Measurements from ENCODE around the gene PLCG1. TPM values are rescaled to one million over a fixed set of nuclear protein-coding genes. Genes with fewer than 3 reads are reported as not detected.

Gene PLCG1
- total RNA-seq, 1 experiment from 2014 or later = 68.8 TPM

- Histone ChIP-seq H3K36me3 (ENCODE audit: low read depth, low read length) (peaks cover 31% of the 10 kb centered on the region), H4K20me1 (ENCODE audit: low read length) (no peaks in the 10 kb centered on the region), H3F3A (ENCODE audit: low read length, unreplicated experiment) (no peaks in the 10 kb centered on the region), H3K4me2 (ENCODE audit: low read length) (no peak overlapping the region), H3K9ac (ENCODE audit: low read length) (no peak overlapping the region), H3K4me3 (ENCODE audit: low read length) (no peak overlapping the region), H3K27ac (ENCODE audit: low read length) (no peak overlapping the region), H3K9me3 (ENCODE audit: low read length) (no peaks in the 10 kb centered on the region), H3K4me1 (ENCODE audit: insufficient read depth, low read length) (peaks cover 8% of the 10 kb centered on the region), H2AFZ (ENCODE audit: low read length) (no peak overlapping the region), H3K9me2 (replicated peaks; ENCODE audit: low read length) (no peaks in the 10 kb centered on the region), H3K79me2 (ENCODE audit: low read length) (no peaks in the 10 kb centered on the region), H3K27me3 (ENCODE audit: low read length) (no peaks in the 10 kb centered on the region)
- ATAC-seq (no peak), DNase-seq (no peak)
- CTCF ChIA-PET = interaction anchor here (2.5 kb wide), 1 partner anchor 168 kb away, joined by 61 read pairs; the partner anchor contains the start of gene LPIN3
- intact Hi-C loops (cut with micrococcal nuclease) = no loop called here
- no TSS peak for BruUV-seq (replicated peaks)
- POLR2A ChIA-PET (ENCODE audit: unreplicated experiment) = no interaction called here
- TF ChIP-seq EZH2phosphoT487 (IDR thresholded peaks at IDR 0.05; ENCODE audit: borderline replicate concordance, low read length) (no peak), CTCF (conservative IDR thresholded peaks at IDR 0.05; ENCODE audit: low read depth, low read length) (no peak), EZH2 (IDR thresholded peaks at IDR 0.05; ENCODE audit: low read length, unreplicated experiment) (no peak)
Measured at GRCh38 chr20:41171736-41172295, 34.5 kb downstream of the PLCG1 start.

DNA sequence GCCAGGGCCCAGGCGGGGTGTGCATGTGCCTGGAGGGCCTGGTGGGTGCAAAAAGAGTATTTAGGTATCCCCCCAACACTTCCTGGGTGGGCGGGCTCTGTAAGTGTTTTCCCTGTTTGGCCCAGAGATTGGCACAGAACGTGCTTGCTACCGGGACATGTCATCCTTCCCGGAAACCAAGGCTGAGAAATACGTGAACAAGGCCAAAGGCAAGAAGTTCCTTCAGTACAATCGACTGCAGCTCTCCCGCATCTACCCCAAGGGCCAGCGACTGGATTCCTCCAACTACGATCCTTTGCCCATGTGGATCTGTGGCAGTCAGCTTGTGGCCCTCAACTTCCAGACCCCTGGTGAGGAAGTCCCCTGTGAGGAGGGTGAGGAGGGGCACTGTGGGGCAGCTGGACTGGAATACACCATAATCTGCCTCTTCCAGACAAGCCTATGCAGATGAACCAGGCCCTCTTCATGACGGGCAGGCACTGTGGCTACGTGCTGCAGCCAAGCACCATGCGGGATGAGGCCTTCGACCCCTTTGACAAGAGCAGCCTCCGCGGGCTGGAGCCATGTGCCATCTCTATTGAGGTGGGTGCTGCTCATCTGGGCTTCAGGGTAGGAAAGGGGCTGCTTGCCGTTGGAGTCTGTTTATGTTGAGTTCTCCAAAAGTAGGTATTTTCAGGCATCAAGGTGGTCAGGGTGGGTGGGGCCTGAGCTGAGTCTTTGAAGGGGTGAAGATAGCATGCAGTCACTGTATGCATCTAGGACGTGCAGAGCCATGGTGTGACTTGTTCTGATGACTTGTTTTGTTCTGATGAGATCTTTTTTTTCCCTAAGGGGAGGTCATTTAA lies 35.2 kb downstream of the PLCG1 start:
- BruUV-seq (replicated peaks) = no TSS peak
- Histone ChIP-seq H3K27me3 (ENCODE audit: low read length) (no peaks in the 10 kb centered on the region), H3F3A (ENCODE audit: low read length, unreplicated experiment) (no peaks in the 10 kb centered on the region), H3K4me2 (ENCODE audit: low read length) (no peak overlapping the region), H4K20me1 (ENCODE audit: low read length) (no peaks in the 10 kb centered on the region), H3K79me2 (ENCODE audit: low read length) (no peaks in the 10 kb centered on the region), H3K9ac (ENCODE audit: low read length) (no peak overlapping the region), H2AFZ (ENCODE audit: low read length) (no peak overlapping the region), H3K9me2 (replicated peaks; ENCODE audit: low read length) (no peaks in the 10 kb centered on the region), H3K9me3 (ENCODE audit: low read length) (no peaks in the 10 kb centered on the region), H3K27ac (ENCODE audit: low read length) (no peak overlapping the region), H3K36me3 (ENCODE audit: low read depth, low read length) (peaks cover 28% of the 10 kb centered on the region), H3K4me1 (ENCODE audit: insufficient read depth, low read length) (peaks cover 13% of the 10 kb centered on the region), H3K4me3 (ENCODE audit: low read length) (no peak overlapping the region)
- intact Hi-C loops (cut with micrococcal nuclease) = loop anchor here (1.0 kb wide), 2 partner anchors 60 to 168 kb away; partner anchors contain the start of gene LPIN3
- POLR2A ChIA-PET (ENCODE audit: unreplicated experiment) = no interaction called here
- CTCF ChIA-PET = interaction anchor here (0.6 to 2.5 kb wide), 6 partner anchors 37 to 218 kb away, joined by 3 to 61 read pairs (median 5); partner anchors contain the start of gene LPIN3
- no peak for DNase-seq
- no peak for TF ChIP-seq EZH2phosphoT487 (IDR thresholded peaks at IDR 0.05; ENCODE audit: borderline replicate concordance, low read length)
- peak; percentile 1; the same call in 1 of the 2 replicates for ATAC-seq

DNA sequence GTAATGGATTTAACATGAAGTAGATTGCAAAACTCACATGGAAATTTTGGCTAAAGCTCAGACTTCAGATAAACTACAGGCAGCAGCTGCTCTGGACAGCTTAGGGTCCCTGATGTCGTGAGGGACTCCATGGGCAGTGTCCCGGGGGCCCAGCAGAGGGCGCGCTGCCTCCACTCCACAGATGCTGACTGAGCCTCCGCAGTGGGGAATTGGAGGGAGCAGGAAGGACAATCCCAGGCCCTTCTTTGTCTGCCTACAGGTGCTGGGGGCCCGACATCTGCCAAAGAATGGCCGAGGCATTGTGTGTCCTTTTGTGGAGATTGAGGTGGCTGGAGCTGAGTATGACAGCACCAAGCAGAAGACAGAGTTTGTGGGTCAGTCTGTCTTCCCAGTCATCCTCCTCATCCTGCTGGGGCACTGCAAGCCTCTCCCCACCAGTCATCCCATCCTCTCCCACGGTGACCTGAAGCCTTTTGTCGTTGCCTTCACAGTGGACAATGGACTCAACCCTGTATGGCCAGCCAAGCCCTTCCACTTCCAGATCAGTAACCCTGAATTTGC lies 35.9 kb downstream of the PLCG1 start:
- H3K9me3 ChIP-seq (ENCODE audit: low read length) = no peaks in the 10 kb centered on the region
- no peaks in the 10 kb centered on the region for H3K27me3 ChIP-seq (ENCODE audit: low read length)
- CTCF ChIA-PET = interaction anchor here (0.6 to 2.5 kb wide), 6 partner anchors 38 to 217 kb away, joined by 3 to 61 read pairs (median 5); partner anchors contain the start of gene LPIN3
- H2AFZ ChIP-seq (ENCODE audit: low read length) = no peak overlapping the region
- no peak overlapping the region for H3K4me2 ChIP-seq (ENCODE audit: low read length)
- peaks cover 28% of the 10 kb centered on the region for H3K36me3 ChIP-seq (ENCODE audit: low read depth, low read length)
- intact Hi-C loops (cut with micrococcal nuclease) = loop anchor here (1.0 kb wide), 2 partner anchors 59 to 167 kb away; partner anchors contain the start of gene LPIN3
- peak; percentile 78 for DNase-seq
- no peak overlapping the region for H3K9ac ChIP-seq (ENCODE audit: low read length)
- no TSS peak for BruUV-seq (replicated peaks)
- H3K4me3 ChIP-seq (ENCODE audit: low read length) = no peak overlapping the region
- H3K79me2 ChIP-seq (ENCODE audit: low read length) = no peaks in the 10 kb centered on the region
- POLR2A ChIA-PET (ENCODE audit: unreplicated experiment) = no interaction called here
- peaks cover 21% of the 10 kb centered on the region for H3K4me1 ChIP-seq (ENCODE audit: insufficient read depth, low read length)
- H3K9me2 ChIP-seq (replicated peaks; ENCODE audit: low read length) = no peaks in the 10 kb centered on the region
- no peaks in the 10 kb centered on the region for H4K20me1 ChIP-seq (ENCODE audit: low read length)
- ATAC-seq = peak; percentile 72
- no peak overlapping the region for H3K27ac ChIP-seq (ENCODE audit: low read length)
- TF ChIP-seq CTCF (conservative IDR thresholded peaks at IDR 0.05; ENCODE audit: low read depth, low read length) = peak; percentile 97
- no peak for TF ChIP-seq EZH2phosphoT487 (IDR thresholded peaks at IDR 0.05; ENCODE audit: borderline replicate concordance, low read length)
- TF ChIP-seq EZH2 (IDR thresholded peaks at IDR 0.05; ENCODE audit: low read length, unreplicated experiment) = no peak
- no peaks in the 10 kb centered on the region for H3F3A ChIP-seq (ENCODE audit: low read length, unreplicated experiment)

All from PC-3 (cell line).